IPS DF 6.9 (cell line): ENCODE results near the gene TUBD1.
"Not testable (repeated sequence)": the region's sequence is repeated elsewhere in the genome, so short reads cannot be mapped to it uniquely, and the experiment has no call there.

Experiments
- DNase-seq: peaks from one replicate; pipeline ENCODE4 v3.0.0-alpha.2; 2013; ENCODE audit warnings: low read depth, low spot score
- H3K27ac ChIP-seq: one replicate; pipeline ENCODE4 v1.5.1; 2013; ENCODE audit warnings: low read length, control low read depth
- H3K27me3 ChIP-seq: 2 replicates; pipeline ENCODE4 v1.6.1; 2013; ENCODE audit warnings: mild to moderate bottlenecking, low read length; ENCODE audit not compliant: control insufficient read depth, insufficient read depth
- H3K36me3 ChIP-seq: 2 replicates; pipeline ENCODE4 v1.6.1; 2013; ENCODE audit warnings: low read length; ENCODE audit not compliant: control insufficient read depth, insufficient read depth
- H3K4me1 ChIP-seq: 2 replicates; pipeline ENCODE4 v1.6.1; 2013; ENCODE audit warnings: low read length; ENCODE audit not compliant: control insufficient read depth, insufficient read depth
- H3K4me3 ChIP-seq: 2 replicates; pipeline ENCODE4 v1.5.1; 2013; ENCODE audit warnings: mild to moderate bottlenecking, low read length
- H3K9me3 ChIP-seq: 2 replicates; pipeline ENCODE4 v1.6.1; 2013; ENCODE audit warnings: low read length, inconsistent platforms; ENCODE audit not compliant: control insufficient read depth, insufficient read depth
- WGBS: extraction: QIAGEN DNeasy Blood & Tissue Kit; methylation state at CpG from one replicate; pipeline ENCODE4 v1.1.7; 2013; ENCODE audit warnings: mixed read lengths, missing lambda C conversion rate; ENCODE audit not compliant: insufficient read length, insufficient coverage; 5-methylcytosine and 5-hydroxymethylcytosine counted together

TUBD1 gene

DNA sequence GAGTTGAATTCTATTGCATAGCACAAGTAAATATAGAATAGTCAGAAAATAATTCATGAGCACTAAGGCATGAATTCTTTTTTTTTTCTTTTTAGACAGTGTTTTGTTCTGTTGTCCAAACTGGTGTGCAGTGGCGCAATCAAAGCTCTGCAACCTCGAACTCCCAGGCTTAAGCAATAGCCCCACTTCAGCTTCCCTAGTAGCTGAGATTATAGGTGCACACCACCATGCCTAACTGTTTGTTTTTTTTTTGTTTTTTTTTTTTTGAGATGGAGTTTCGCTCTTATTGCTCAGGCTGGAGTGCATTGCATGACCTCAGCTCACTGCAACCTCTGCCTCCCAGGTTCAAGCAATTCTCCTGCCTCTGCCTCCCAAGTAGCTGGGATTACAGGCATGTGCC lies 16.6 kb downstream of the TUBD1 start:
- H3K27me3 ChIP-seq: no peaks in the 10 kb centered on the region
- no peak for DNase-seq
- no peak overlapping the region for H3K4me3 ChIP-seq
- H3K9me3 ChIP-seq: no peaks in the 10 kb centered on the region
- no CpG with 5 or more reads among the region's 3 CpGs for WGBS
- H3K4me1 ChIP-seq: no peaks in the 10 kb centered on the region
- peaks cover 5% of the 10 kb centered on the region; the same call in 1 of the 2 replicates for H3K36me3 ChIP-seq
- H3K27ac ChIP-seq: no peak overlapping the region

DNA sequence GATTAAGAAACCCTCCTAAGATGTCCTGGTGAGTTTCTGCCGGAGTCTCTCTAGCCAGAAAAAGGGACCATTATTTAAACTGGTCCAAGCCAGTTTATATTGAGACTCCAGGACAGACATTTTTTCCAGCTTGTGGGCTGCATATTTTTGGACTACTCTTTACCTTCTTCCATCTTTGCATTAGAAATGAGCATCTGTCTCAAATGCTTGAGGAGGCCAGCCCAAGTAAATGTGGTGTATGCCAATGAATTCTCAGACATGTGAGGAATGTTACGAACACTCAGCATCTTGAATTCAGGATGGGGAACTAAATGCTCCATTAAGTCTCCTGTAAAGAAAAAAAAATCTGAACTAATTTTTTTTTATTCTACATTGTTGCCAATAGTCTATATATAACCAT lies 18.4 kb downstream of the TUBD1 start:
- DNase-seq: no peak

DNA sequence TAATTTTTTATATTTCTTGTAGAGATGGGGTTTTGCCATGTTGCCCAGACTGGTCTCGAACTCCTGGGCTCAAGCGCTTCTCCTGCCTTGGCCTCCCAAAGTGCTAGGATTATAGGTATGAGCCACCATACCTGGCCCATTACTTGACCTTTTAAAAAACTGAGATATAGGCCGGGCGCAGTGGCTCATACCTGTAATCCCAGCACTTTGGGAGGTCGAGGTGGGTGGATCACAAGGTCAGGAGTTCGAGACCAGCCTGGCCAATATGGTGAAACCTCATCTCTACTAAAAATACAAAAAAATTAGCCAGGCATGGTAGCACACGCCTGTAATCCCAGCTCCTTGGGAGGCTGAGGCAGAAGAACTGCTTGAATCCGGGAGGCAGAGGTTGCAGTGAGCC lies 19.3 kb downstream of the TUBD1 start:
- no CpG with 5 or more reads among the region's 8 CpGs for WGBS
- not testable (repeated sequence) for H3K4me3 ChIP-seq, H3K36me3 ChIP-seq, H3K27ac ChIP-seq, H3K27me3 ChIP-seq, H3K4me1 ChIP-seq, H3K9me3 ChIP-seq, DNase-seq

More for the DNA sequence above, 18.4 kb downstream of the TUBD1 start:
- Histone ChIP-seq H3K4me1 (no peaks in the 10 kb centered on the region), H3K27ac (no peak overlapping the region), H3K4me3 (no peak overlapping the region), H3K36me3 (peaks cover 5% of the 10 kb centered on the region; the same call in 1 of the 2 replicates), H3K27me3 (no peaks in the 10 kb centered on the region), H3K9me3 (no peaks in the 10 kb centered on the region; the same call in 1 of the 2 replicates)
- WGBS: no CpG with 5 or more reads among the region's 2 CpGs

DNA sequence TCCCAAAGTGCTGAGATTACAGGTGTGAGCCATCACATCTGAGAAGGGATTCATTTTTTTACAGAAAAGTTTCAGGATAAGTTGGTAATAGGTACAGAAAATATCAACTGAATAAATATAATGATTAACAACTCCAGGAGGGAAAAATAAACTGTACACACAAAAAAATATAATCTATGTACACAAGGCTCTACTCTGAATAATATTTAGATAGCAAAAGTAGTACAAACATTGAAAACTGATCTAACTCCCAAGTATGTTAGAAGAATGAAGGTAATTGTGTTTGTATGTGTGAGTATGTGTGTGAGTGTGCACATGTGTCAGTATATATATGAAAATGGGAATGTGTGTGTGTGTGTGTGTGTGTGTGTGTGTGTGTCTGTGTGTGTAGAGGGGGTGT lies 20.4 kb downstream of the TUBD1 start:
- H3K36me3 ChIP-seq: peaks cover 5% of the 10 kb centered on the region; the same call in 1 of the 2 replicates
- H3K27me3 ChIP-seq: no peaks in the 10 kb centered on the region
- no peaks in the 10 kb centered on the region; the same call in 1 of the 2 replicates for H3K9me3 ChIP-seq
- DNase-seq: no peak
- no peak overlapping the region for H3K27ac ChIP-seq
- H3K4me3 ChIP-seq: no peak overlapping the region
- H3K4me1 ChIP-seq: no peaks in the 10 kb centered on the region

DNA sequence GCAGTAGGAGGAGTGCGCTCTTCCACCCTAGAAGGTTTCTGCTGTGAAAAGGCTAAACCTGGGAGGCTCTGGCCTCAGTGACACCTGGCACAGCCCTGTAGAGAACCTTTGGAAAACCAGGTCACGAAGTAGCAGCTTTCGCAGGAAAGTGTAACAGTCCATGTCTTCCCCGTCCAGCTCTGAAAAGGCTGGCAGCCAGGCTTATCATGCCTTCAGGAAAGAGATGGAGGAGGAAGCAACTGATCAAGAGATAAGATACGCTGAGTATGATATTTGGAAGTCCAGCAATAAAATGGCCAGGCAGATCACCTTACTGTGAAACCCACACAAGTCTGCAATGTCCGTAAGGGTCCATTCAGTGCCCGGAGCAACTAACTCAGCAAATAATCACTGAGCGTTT lies 22.3 kb downstream of the TUBD1 start:
- DNase-seq: no peak
- Histone ChIP-seq H3K27me3 (no peaks in the 10 kb centered on the region), H3K36me3 (no peaks in the 10 kb centered on the region; the same call in 1 of the 2 replicates), H3K4me3 (no peak overlapping the region), H3K9me3 (no peaks in the 10 kb centered on the region; the same call in 1 of the 2 replicates), H3K27ac (no peak overlapping the region), H3K4me1 (no peaks in the 10 kb centered on the region)
- no CpG with 5 or more reads among the region's 8 CpGs for WGBS

DNA sequence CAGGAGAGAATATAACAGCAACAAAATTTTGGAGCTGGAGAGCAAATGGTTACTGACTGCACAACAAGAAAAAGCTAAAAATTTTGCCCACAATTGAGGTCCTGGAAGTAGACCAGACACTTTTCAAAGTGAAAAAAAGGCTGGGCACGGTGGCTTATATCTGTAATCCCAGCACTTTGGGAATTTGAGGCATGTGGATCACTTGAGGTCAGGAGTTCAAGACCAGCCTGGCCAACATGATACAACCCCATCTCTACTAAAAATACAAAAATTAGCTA lies 22.9 kb downstream of the TUBD1 start:
- WGBS: no CpG with 5 or more reads among the region's 1 CpG
- no peak overlapping the region for H3K27ac ChIP-seq
- no peaks in the 10 kb centered on the region for H3K27me3 ChIP-seq
- H3K4me3 ChIP-seq: no peak overlapping the region
- H3K36me3 ChIP-seq: no peaks in the 10 kb centered on the region; the same call in 1 of the 2 replicates
- H3K9me3 ChIP-seq: no peaks in the 10 kb centered on the region; the same call in 1 of the 2 replicates
- H3K4me1 ChIP-seq: no peaks in the 10 kb centered on the region
- DNase-seq: no peak

- no peak for DNase-seq
- H3K4me1 ChIP-seq: no peaks in the 10 kb centered on the region
- no peaks in the 10 kb centered on the region for H3K36me3 ChIP-seq
- H3K4me3 ChIP-seq: no peak overlapping the region
- WGBS: no CpG with 5 or more reads among the region's 3 CpGs
- no peaks in the 10 kb centered on the region for H3K9me3 ChIP-seq
- no peaks in the 10 kb centered on the region for H3K27me3 ChIP-seq
- H3K27ac ChIP-seq: no peak overlapping the region
Observed at GRCh38 chr17:59863616-59864015, 29.1 kb downstream of the TUBD1 start.

DNA sequence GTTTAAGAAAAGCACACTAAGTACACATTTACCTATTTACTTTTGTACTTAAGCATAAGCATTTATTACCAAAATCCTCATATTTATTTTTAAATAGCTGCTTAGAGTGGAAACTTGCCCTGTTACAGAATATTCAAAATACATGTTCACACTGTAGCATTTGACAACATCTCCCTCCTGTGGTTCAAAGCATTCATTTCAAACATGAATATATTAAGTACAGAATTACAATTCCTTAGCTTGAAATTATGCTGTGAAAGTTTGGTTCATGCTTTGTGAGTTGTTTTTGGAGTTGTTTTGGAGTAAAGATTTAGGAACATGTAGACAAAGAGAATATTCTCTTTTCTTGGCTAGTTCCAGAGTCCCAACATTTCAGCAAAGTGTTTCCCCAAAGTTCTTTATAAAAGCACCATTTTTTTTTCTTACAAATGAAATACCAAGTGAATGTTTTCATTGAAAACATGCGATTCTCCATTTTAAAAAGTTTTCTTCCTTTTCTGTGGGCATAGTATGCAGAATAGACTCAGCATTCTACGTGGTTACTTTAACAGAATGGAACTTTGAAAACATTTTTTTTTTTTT lies 33.2 kb downstream of the TUBD1 start:
- no CpG with 5 or more reads among the region's 2 CpGs for WGBS
- no peak overlapping the region for H3K27ac ChIP-seq
- H3K27me3 ChIP-seq: no peaks in the 10 kb centered on the region
- no peak for DNase-seq
- peaks cover 2% of the 10 kb centered on the region; the same call in 1 of the 2 replicates for H3K4me1 ChIP-seq
- H3K4me3 ChIP-seq: no peak overlapping the region
- no peaks in the 10 kb centered on the region for H3K36me3 ChIP-seq
- H3K9me3 ChIP-seq: no peaks in the 10 kb centered on the region

- no CpG with 5 or more reads among the region's 3 CpGs for WGBS
- Histone ChIP-seq H3K36me3 (no peaks in the 10 kb centered on the region), H3K27me3 (no peaks in the 10 kb centered on the region)
Observed at GRCh38 chr17:59858932-59859331, 33.8 kb downstream of the TUBD1 start.

GRCh38 chr17:59858167-59858816 lies 34.5 kb downstream of the TUBD1 start:
- no peak overlapping the region for H3K4me3 ChIP-seq
- no peaks in the 10 kb centered on the region for H3K27me3 ChIP-seq
- H3K4me1 ChIP-seq: peaks cover 2% of the 10 kb centered on the region; the same call in 1 of the 2 replicates
- H3K27ac ChIP-seq: no peak overlapping the region
- WGBS: no CpG with 5 or more reads among the region's 5 CpGs
- no peaks in the 10 kb centered on the region for H3K9me3 ChIP-seq
- H3K36me3 ChIP-seq: no peaks in the 10 kb centered on the region
- DNase-seq: no peak

More at GRCh38 chr17:59858932-59859331, 33.8 kb downstream of the TUBD1 start:
- Histone ChIP-seq H3K9me3 (no peaks in the 10 kb centered on the region), H3K27ac (no peak overlapping the region), H3K4me1 (peaks cover 2% of the 10 kb centered on the region; the same call in 1 of the 2 replicates), H3K4me3 (no peak overlapping the region)
- DNase-seq: no peak
